Midbrain (tissue), 1 donor: ENCODE data around the gene ZNF492.
A peak's percentile ranks its signal among the peaks of the same experiment; 100 is the strongest.
"Not testable (repeated sequence)": the region's sequence is repeated elsewhere in the genome, so short reads cannot be mapped to it uniquely, and the experiment has no call there.

Experiments
- DNase-seq: peaks from one replicate; lab custom pipeline; 2025; lab: John Stamatoyannopoulos, UW

The ZNF492 gene

GRCh38 chr19:22633706-22634449, at the start of gene ZNF492:
ZNF492 (plus strand) TSS chr19:22634324; CDS start chr19:22653400, 19,076 bp downstream.
- peak; percentile 90 for DNase-seq

- DNase-seq, result no peak
These were observed 38.7 kb upstream of the ZNF492 start for GRCh38 chr19:22595422-22595821.

DNA sequence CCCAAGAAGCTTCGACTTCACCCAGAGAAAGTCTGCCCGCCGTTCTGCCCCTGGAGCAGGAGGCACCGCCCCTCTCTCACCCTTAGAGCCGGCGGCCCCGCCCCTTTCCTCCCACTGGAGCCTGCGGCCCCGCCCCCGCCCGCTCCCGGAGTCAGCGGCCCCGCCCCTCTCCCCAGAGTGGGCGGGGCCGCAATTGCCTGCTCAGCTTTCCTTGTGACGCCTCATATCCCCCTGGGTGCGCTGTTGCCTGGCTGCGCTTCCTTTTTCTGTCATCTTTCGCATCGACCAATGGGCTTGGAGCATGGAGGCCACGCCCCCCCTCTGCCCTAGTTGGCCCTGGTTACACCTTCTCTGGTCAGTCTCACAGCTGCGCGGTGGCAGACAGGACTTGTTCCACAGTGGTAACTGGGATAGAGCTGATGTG, 38.2 kb upstream of the ZNF492 start:
- peak; percentile 52 for DNase-seq

GRCh38 chr19:22600690-22601648, 33.2 kb upstream of the ZNF492 start:
- no peak for DNase-seq

DNA sequence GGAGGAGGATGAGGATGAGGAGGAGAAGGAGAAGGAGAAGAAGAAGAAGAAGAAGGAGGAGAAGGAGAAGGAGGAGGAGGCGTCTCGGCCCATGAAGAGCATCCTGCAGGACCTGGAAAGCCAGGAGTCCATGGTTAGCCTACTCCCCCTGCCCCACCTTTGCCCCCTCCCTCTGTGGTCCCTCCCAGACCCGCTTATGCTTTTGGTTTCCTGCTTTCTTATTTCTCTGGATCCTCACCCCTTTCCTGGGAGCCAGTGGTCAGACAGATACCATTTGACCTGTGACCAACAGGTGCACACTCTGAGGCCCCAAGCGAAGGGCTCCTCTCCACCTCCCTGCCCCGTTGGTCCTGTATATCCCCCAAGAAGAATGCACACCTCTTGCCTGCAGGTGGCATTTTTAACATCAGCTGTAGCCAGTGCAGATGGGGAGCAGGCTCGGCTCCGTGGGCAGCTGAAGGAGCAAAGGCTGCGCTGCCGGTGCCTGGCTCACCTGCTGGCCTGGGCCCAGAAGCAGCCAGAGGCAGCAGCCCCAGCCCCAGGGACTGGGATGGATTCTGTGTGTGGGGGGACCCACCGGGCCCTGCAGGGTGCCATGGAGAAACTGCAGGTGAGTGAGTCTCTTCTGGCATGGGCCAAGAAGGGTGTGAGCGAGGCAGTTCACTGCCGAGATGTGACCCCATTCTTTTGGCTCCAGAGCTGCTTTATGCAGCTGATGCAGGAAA, 32.1 kb upstream of the ZNF492 start:
- DNase-seq, result no peak

DNA sequence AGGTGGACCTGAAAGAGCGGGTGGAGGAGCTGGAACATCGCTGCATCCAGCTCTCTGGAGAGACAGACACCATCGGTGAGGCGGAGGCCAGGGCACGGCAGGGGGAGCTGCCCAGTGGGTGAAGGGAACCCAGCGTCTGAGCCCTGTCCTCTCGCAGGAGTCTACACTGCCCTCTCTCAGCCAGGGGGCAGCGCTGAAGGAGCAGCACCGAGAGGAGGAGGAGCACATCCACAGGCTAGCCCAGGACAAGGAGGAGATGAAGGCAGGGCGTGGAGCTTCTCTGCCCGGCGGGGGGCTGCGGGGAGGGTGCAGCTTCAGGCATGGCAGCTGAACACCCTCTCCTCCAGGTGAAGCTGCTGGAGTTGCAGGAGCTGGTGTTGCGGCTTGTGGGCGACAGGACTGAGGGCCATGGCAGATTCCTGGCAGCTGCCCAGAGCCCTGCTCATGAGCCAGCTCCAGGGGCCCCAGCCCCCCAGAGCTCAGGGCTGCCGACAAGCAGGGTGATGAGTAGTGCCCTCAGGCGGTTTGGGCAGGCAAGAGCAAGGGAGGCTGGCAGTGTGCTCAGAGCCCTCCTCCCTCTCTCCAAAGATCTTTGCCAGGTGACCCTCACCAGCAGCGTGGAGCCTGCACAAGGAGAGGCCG, 31.4 kb upstream of the ZNF492 start:
- no peak for DNase-seq

GRCh38 chr19:22603518-22604440, 30.3 kb upstream of the ZNF492 start:
- DNase-seq, result no peak

DNA sequence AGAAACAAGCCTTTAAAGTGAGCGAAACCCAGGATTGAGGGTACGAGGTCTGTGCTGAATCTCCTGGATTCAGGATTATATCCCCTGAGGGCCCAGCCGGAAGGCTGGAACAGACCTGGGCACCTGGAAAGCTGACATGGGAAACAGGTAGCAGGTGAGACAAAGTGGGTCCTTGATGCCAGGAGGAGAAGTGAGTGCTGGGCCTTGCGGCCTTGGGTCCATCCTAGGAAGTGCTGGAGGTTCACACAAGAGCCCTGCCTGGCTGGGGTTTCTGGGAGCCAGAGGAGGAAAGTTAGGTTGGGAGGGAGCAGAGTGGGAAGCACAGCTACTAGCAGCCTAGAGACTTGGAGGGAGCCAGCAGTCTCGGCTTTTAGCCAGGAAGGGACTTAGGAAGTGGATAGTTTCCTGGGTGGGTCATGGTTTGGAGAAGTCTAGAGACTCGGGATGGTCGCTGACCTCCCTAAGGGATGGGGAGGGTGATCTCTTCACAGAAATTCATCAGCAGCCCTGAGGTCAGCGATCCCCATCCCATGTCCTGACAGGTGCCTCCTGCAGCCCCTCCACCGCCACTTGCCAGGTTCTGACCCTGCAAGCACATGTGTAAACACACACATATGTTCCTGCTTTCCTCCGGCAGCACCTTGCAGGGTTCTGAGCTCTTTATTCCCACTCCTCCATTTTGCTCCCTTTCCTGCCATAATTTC, 29.4 kb upstream of the ZNF492 start:
- DNase-seq, result no peak

DNA sequence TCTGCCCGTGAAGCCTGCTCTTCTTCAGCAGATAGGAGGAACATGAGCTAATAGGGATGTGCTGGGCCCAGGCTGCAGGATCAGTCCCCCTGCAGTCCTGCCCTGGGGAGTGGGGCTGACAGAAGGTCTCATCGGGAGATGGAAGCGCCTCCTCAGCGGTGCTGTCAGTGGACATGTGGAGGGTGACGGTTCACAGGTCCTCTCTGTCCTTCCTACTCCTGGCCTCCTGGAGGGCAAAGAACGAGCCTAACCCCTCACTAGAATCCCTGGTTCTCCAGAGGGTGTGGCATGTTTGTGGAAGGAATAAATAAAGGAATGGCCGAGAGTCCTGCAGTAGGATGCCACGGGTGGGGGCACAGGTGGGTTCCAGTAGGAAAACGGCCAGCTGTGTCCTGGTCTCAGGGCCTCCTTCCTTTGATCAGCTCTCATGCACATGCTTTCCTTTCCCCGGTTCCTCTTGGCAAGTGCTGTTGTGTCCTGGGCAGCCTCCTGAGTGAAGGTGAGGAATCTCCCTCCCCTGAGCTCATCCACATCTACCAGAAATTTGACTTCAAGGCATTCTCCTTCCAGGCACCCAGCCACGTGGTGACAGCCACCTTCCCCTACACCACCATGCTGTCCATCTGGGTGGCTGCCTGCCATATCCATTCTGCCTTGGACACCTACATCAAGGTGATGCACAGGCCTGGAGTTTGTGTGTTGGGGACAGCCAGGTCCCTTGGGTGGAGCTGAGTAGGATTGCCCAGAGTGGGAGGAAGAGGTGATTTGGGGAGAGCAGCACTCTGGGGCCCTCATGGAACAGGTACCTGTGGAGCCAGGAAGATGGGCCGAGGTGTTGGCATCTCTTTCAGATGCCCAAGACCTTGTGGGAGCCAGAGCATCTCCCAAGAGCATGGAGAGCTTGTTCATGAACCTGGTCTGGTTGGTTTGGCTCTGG, 28.6 kb upstream of the ZNF492 start:
- no peak for DNase-seq

GRCh38 chr19:22606212-22606553, 27.9 kb upstream of the ZNF492 start:
- no peak for DNase-seq

GRCh38 chr19:22606954-22607652, 27.0 kb upstream of the ZNF492 start:
- no peak for DNase-seq

- DNase-seq, result no peak
These were observed 26.3 kb upstream of the ZNF492 start for GRCh38 chr19:22607653-22608430.

GRCh38 chr19:22608441-22608840, 25.7 kb upstream of the ZNF492 start:
- no peak for DNase-seq

DNA sequence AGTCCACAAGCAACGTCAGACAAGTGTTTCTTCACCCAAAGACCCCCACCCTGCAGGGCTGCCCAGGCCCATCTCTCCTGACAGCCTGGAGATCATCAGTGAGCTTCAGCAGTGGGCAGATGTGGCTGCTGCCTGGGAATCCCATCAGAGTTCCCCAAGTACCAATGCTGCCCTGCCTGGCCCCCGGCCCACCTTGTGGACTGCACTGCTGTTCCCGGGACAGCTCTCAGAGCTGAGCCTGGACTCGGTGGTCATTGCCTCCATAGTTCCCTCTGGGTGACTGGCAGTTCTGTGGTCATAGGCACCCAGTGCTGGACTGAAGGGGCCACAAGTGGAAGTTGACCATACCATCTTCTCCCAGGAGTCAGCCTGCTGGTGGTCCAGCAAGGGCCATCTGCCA, 24.5 kb upstream of the ZNF492 start:
- no peak for DNase-seq

DNA sequence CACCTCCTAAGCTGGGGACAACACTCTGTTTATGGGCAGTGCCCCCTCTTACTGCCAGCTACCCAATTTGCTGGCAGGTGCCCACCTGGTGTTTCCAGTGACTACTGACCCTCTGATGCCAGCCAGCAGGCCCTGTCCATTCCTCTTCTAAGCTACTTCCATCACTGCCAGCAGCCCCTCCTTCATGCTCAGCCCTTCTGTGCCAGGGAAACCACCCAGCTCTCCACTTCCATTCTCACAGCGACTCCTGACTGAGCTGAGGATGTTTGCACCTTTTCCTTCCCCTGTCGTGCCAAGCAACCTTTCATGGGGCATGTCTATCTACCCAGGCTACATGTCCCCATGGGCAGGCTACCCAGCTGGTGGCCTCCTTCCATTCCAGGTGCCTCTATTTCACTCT, 24.0 kb upstream of the ZNF492 start:
- DNase-seq, result no peak

DNA sequence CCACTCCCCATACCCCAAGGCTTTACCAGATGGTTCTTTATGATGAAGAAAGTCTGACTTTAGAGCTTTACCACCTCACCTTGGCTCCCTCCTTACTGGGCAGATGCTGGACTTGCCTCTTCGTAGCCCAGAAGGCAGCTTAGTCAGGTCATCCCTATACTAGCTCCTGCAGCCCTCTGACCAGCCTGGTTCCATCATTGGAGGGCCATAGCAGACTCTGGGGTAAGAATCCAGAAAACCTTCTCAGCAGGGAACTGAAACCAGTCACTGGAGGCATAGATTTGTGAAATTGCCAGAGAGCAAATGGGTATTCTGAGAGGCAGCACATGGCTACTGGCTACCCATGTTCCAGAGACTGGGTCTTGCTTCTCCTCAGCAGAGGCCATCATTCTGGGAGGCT, 21.8 kb upstream of the ZNF492 start:
- DNase-seq, result no peak

GRCh38 chr19:22616659-22617058, 17.5 kb upstream of the ZNF492 start:
- DNase-seq, result no peak

DNA sequence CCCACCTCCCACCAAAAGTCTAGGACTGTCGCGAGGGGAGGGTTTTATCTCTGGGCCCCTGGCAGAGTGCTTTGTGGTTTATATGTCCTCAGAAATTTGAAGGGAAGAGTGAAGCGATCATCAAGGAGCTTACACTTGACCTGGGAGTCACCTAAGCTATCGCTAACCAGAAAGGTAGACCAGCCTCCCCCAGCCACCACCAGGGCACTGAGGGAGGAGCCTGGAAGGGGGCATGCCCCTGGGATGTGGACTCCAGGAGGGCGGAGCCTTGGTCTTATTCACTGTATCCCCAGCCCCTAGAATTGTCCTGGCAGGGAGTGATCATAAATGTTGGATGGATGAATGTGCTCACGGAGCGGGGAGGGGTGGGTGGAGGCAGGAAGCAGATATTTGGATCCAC, 16.9 kb upstream of the ZNF492 start:
- DNase-seq, result not testable (repeated sequence)
